Nephron progenitor cell (in vitro differentiated cells): ENCODE data around the gene TXNRD1.

Experiments used
- DNase-seq: peaks from one replicate; pipeline ENCODE4 v3.0.0; 2021
- H3K27ac Mint-ChIP-seq: 2 replicates; pipeline ENCODE4 v1.8.0; 2021; ENCODE audit warnings: mild to moderate bottlenecking, moderate library complexity, mixed read lengths
- H3K27me3 Mint-ChIP-seq: 2 replicates; pipeline ENCODE4 v1.8.0; 2021; ENCODE audit warnings: mild to moderate bottlenecking, low read depth, mixed read lengths; ENCODE audit not compliant: poor library complexity
- H3K36me3 Mint-ChIP-seq: 2 replicates; pipeline ENCODE4 v1.8.0; 2021; ENCODE audit warnings: low read depth, mixed read lengths
- H3K4me1 Mint-ChIP-seq: 2 replicates; pipeline ENCODE4 v1.8.0; 2021; ENCODE audit warnings: mixed read lengths
- H3K4me3 Mint-ChIP-seq: 2 replicates; pipeline ENCODE4 v1.8.0; 2021; ENCODE audit warnings: mild to moderate bottlenecking, moderate library complexity, mixed read lengths
- H3K9me3 Mint-ChIP-seq: 2 replicates; pipeline ENCODE4 v1.8.0; 2021; ENCODE audit warnings: mild to moderate bottlenecking, moderate library complexity, mixed read lengths
- TF ChIP-seq, protein P1 (sequence below): fragments of 200-600 bp; sonication (generic); IDR thresholded peaks from 2 replicates; pipeline ENCODE4 v1.5.0; 2021; ENCODE audit warnings: antibody characterized with exemption

TXNRD1 gene

DNA sequence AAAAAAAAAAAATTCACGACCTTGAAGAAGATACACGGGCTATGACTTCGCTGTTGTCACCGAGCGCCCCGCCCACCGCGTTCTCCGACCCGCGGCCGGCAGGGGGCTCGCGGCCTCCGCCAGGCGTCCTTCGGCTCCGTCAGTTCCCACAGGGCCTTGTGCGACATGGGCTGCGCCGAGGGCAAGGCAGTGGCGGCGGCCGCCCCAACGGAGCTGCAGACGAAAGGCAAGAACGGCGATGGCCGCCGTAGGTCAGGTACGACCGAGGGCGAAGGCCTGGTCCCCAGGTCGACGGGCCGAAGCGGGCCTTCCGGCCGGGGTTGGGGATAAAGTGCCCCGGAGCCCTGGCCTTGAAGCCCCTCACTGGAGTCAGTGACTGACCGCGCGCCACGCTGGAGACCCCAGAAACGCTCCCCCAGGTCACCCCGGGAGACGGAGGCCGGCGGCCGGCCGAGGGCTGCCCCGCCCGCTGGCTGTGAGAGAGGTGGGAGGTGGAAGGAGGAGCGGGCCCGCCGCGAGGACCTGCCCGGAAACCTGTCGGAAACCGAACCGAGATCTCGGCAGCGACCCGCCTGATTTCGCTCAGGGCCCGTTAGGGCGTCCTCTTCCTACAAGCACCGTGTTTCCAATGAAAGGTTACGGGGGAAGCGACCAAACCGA, at the start of gene TXNRD1:
Gene TXNRD1, plus strand, starts transcription at position 142 of the 660 bp plus-strand sequence. Its CDS starts 24 bp downstream, at position 166.
- Mint-ChIP-seq H3K27ac (no peak within 1 kb of the TSS), H3K4me3 (peak within 1 kb of the TSS; percentile 84), H3K27me3 (peaks cover 17% of the 10 kb centered on the region), H3K4me1 (peaks cover 5% of the 10 kb centered on the region), H3K9me3 (peaks cover 34% of the 10 kb centered on the region), H3K36me3 (peaks cover 10% of the 10 kb centered on the region)
- peak; percentile 90 for DNase-seq
- TF ChIP-seq, protein P1, sequence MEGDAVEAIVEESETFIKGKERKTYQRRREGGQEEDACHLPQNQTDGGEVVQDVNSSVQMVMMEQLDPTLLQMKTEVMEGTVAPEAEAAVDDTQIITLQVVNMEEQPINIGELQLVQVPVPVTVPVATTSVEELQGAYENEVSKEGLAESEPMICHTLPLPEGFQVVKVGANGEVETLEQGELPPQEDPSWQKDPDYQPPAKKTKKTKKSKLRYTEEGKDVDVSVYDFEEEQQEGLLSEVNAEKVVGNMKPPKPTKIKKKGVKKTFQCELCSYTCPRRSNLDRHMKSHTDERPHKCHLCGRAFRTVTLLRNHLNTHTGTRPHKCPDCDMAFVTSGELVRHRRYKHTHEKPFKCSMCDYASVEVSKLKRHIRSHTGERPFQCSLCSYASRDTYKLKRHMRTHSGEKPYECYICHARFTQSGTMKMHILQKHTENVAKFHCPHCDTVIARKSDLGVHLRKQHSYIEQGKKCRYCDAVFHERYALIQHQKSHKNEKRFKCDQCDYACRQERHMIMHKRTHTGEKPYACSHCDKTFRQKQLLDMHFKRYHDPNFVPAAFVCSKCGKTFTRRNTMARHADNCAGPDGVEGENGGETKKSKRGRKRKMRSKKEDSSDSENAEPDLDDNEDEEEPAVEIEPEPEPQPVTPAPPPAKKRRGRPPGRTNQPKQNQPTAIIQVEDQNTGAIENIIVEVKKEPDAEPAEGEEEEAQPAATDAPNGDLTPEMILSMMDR = peak; percentile 71

DNA sequence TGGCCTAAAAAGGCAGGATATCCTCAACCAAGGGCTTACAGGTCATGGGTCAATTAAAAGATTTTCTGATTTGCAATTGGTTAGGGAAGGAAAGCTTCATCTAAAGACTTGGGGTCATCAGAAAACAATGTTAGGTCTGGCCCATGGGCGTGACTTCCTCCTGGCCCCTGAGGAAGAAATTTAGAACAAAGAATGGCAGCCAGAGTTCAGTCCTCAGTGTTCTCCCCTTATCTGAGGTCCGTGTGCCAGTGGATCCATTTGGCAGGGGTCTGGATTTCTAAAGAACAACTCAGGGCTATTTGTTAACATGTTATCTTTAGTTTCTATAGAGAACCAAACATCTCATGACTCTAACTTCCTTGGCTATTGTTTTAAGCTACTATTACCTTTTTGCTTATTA, 49.8 kb upstream of the TXNRD1 start:
- Mint-ChIP-seq H3K27ac (no peak overlapping the region), H3K36me3 (no peaks in the 10 kb centered on the region), H3K4me3 (no peak overlapping the region), H3K4me1 (no peaks in the 10 kb centered on the region), H3K9me3 (peaks cover 7% of the 10 kb centered on the region), H3K27me3 (peaks cover 7% of the 10 kb centered on the region)
- TF ChIP-seq, protein P1 = no peak
- DNase-seq = no peak

DNA sequence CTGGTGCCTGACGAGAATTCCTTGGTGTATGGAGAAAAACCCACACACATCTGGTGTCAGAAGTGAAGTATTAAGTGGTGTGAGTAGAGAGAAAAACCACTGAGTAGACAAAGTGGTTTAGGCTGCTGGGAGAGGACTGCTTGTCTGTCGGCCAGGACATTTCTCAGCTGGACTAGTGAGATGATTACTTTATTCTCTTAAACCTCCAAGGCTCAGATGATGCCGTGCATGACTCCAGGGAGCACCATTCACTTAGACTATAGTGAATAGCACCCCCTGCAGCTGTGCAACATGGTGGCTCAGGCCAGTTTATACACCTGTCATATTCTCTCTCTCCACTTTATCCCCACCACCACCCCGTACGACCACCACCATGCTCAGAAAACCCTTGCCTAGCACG, 49.1 kb upstream of the TXNRD1 start:
- no peak for DNase-seq
- TF ChIP-seq, protein P1 = no peak
- Mint-ChIP-seq H3K4me1 (no peaks in the 10 kb centered on the region), H3K36me3 (no peaks in the 10 kb centered on the region), H3K4me3 (no peak overlapping the region), H3K27me3 (peaks cover 7% of the 10 kb centered on the region), H3K9me3 (peaks cover 7% of the 10 kb centered on the region), H3K27ac (no peak overlapping the region)

DNA sequence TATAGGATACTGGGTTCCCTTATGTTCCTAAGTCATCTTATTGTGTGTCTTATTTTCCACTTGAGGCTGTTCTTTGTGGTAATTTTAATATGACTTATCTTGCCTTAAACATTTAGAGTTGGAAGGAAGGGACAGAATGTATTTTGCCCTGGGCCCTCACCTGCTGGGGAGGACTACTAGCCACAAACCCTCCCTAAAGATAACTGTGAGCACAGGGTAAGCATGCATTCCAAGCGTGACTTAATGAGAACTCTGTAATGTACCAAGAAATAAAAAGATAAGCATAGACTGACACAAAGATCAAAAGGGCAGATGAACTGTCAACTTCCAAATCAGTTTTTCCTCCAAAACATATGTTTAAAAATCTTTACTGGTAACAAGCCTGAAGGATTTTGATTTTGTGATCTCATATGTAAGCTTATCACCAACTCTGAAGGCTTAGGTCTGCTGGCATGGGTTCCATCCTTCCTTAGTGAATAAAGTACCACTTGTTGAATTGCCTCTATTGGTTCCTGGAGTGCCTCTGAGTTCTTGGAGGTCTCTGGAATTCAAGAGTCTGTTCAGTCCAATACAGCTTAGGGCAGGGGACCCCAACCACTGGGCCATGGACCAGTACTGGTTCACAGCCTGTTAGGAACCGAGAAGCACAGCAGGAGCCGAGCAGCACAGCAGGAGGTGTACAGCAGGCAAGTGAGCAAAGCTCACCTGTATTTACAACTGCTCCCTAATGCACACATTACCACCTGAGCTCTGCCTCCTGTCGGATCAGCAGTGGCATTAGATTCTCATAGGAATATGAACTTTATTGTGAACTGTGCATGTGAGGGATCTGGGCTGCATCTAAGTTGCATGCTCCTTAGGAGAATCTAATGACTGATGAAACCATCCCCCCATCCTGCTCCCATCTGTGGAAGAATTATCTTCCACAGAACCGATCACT, 47.8 kb upstream of the TXNRD1 start:
- Mint-ChIP-seq H3K4me3 (no peak overlapping the region), H3K9me3 (peaks cover 1% of the 10 kb centered on the region), H3K27me3 (peaks cover 7% of the 10 kb centered on the region), H3K36me3 (no peaks in the 10 kb centered on the region), H3K27ac (no peak overlapping the region), H3K4me1 (no peaks in the 10 kb centered on the region)
- no peak for DNase-seq
- TF ChIP-seq, protein P1 = no peak

DNA sequence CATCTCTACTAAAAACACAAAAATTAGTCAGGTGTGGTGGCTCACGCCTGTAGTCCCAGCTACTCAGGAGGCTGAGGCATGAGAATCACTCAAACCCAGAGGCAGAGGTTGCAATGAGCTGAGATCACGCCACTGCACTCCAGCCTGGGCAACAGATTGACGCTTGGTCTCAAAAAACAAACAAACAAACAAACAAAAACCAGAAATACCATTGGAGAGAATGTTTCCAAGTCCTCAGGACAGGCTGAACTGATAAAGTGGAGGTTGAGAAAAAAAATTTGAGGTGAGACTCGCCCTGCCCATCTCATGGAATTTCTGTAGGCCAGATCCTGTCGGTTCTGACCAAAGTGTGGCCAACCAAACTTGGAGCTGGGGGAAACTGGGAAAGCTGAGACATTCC, 47.0 kb upstream of the TXNRD1 start:
- Mint-ChIP-seq H3K27ac (no peak overlapping the region), H3K36me3 (no peaks in the 10 kb centered on the region), H3K4me3 (no peak overlapping the region), H3K4me1 (no peaks in the 10 kb centered on the region), H3K9me3 (no peaks in the 10 kb centered on the region), H3K27me3 (peaks cover 7% of the 10 kb centered on the region)
- no peak for DNase-seq
- TF ChIP-seq, protein P1 = no peak
